Esophagus muscularis mucosa (tissue), 4 donors: ENCODE results near the gene GDA. TPM values are rescaled to one million over a fixed set of nuclear protein-coding genes. Genes with fewer than 3 reads are reported as not detected.

Experiments
- DNase-seq: peaks from one replicate; pipeline ENCODE4 v3.0.0-alpha.2; 2017; ENCODE audit errors: extremely low spot score
- H3K27ac ChIP-seq, 4 donors: fragments of 200-600 bp; sonication (generic); replicated peaks in 1 of 4; 1 replicate in 3 of 4; 2 replicates in 1 of 4; pipeline ENCODE4 v1.5.1; 2016 to 2019; ENCODE audit warnings: mild to moderate bottlenecking in 1 of 4
- H3K27me3 ChIP-seq, 4 donors: fragments of 200-600 bp; sonication (generic); one replicate each; pipeline versions ENCODE4 v1.5.1 to v1.6.0; 2016 to 2019
- H3K36me3 ChIP-seq, 4 donors: fragments of 200-600 bp; sonication (generic); one replicate each; pipeline ENCODE4 v1.5.1; 2016 to 2019
- H3K4me1 ChIP-seq, 4 donors: fragments of 200-600 bp; sonication (generic); one replicate each; pipeline ENCODE4 v1.5.1; 2016 to 2019
- H3K4me3 ChIP-seq, 4 donors: fragments of 200-600 bp; sonication (generic); 1 replicate in 2 of 4; 2 replicates in 2 of 4; pipeline ENCODE4 v1.5.1; 2016 to 2019; ENCODE audit warnings: mild to moderate bottlenecking in 4 of 4, moderate library complexity in 1 of 4
- H3K9me3 ChIP-seq, 4 donors: fragments of 200-600 bp; sonication (generic); 1 replicate in 3 of 4; 2 replicates in 1 of 4; pipeline ENCODE4 v1.5.1; 2016 to 2019
- EP300 ChIP-seq: sonication (generic); formaldehyde crosslinking; IDR thresholded peaks from one replicate; pipeline ENCODE4 v1.6.1; 2017; ENCODE audit warnings: antibody characterized with exemption
- POLR2A ChIP-seq: fragments of 450-650 bp; IDR thresholded peaks from one replicate; pipeline ENCODE4 v1.6.1; 2017; ENCODE audit warnings: antibody characterized with exemption, moderate library complexity, mild to moderate bottlenecking, low read depth
- POLR2AphosphoS5 ChIP-seq, 2 donors: sonication (generic); formaldehyde crosslinking; IDR thresholded peaks; one replicate each; pipeline ENCODE4 v1.6.1; 2017; ENCODE audit warnings: antibody characterized with exemption in 2 of 2
- WGBS: methylation state at CpG from one replicate; pipeline ENCODE4 v1.1.5; 2018; 5-methylcytosine and 5-hydroxymethylcytosine counted together
- intact Hi-C: fragments of 100-400 bp; cut with DNase I; formaldehyde crosslinking; loops from one replicate; pipeline ENCODE4 v1.15.1; 2023
- total RNA-seq, 4 donors: library from RNA; depleted of rRNA; stranded (reverse); fragments of >200 nt; gene quantifications; one replicate each; pipeline versions ENCODE4 v1.1.0 to v1.2.1, GENCODE V29; 2016
- TF ChIP-seq, protein P1 (sequence below), 3 experiments: fragments of 200-600 bp in 2 of 3; fragments of 450-650 bp in 1 of 3; sonication (generic) in 2 of 3; IDR thresholded peaks; one replicate each; pipeline ENCODE4 v1.5.1; 2017 to 2019; ENCODE audit warnings: antibody characterized with exemption in 3 of 3, mild to moderate bottlenecking in 2 of 3, moderate library complexity in 1 of 3

The GDA gene
- total RNA-seq, 4 donors from 2014 or later, result not detected

DNA sequence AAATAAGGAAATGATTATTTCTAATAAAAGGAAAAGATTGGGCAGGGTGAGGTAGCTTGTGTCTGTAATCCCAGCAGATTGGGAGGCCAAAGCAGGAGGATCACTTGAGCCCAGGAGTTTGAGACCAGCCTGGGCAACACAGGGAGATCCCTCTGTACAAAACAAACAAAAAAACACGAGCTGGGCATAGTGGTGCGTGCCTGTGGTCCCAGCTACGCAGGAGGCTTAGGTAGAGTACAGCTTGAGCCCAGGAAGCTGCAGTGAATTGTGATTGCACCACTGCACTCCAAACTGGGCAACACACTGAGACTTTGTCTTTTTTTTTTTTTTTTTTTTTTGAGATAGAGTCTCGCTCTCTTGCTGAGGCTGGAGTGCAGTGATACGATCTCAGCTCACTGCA lies 18.8 kb downstream of the GDA start:
- Histone ChIP-seq H3K4me3 (no peak overlapping the region), H3K27me3 (no peaks in the 10 kb centered on the region), H3K9me3 (no peaks in the 10 kb centered on the region), H3K27ac (no peak overlapping the region), H3K36me3 (no peaks in the 10 kb centered on the region), H3K4me1 (no peaks in the 10 kb centered on the region)
- TF ChIP-seq, protein P1, sequence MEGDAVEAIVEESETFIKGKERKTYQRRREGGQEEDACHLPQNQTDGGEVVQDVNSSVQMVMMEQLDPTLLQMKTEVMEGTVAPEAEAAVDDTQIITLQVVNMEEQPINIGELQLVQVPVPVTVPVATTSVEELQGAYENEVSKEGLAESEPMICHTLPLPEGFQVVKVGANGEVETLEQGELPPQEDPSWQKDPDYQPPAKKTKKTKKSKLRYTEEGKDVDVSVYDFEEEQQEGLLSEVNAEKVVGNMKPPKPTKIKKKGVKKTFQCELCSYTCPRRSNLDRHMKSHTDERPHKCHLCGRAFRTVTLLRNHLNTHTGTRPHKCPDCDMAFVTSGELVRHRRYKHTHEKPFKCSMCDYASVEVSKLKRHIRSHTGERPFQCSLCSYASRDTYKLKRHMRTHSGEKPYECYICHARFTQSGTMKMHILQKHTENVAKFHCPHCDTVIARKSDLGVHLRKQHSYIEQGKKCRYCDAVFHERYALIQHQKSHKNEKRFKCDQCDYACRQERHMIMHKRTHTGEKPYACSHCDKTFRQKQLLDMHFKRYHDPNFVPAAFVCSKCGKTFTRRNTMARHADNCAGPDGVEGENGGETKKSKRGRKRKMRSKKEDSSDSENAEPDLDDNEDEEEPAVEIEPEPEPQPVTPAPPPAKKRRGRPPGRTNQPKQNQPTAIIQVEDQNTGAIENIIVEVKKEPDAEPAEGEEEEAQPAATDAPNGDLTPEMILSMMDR (IDR thresholded peaks at IDR 0.05), result no peak
- TF ChIP-seq POLR2A, result no peak
- intact Hi-C loops, result no loop called here
- WGBS, result 87% methylated on average over 5 of the region's 5 CpGs
- no peak for DNase-seq

DNA sequence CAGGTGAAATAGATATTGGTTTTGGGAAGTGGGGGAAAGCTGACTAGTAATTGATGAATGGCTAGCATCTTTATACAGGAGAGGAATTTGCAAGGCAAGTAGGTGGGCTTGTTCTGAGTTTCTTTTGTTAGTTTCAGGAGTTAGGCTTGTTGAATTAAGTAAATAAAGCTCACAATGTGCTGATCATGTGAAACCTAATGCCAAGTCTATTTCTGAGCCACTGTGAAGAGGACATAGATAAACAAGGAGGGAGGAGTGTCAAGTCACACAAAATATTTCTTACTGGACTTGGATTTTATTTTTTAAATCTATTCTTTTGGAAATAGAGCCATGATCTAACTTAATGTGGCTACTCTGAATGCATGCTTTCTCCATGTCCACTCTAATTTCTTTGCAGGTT lies 19.9 kb downstream of the GDA start:
- no peaks in the 10 kb centered on the region for H3K9me3 ChIP-seq
- TF ChIP-seq EP300, result no peak
- H3K27me3 ChIP-seq, result no peaks in the 10 kb centered on the region
- no peak overlapping the region for H3K4me3 ChIP-seq
- intact Hi-C loops, result no loop called here
- no peak for DNase-seq
- H3K36me3 ChIP-seq, result no peaks in the 10 kb centered on the region
- H3K27ac ChIP-seq, result no peak overlapping the region
- H3K4me1 ChIP-seq, result no peaks in the 10 kb centered on the region

DNA sequence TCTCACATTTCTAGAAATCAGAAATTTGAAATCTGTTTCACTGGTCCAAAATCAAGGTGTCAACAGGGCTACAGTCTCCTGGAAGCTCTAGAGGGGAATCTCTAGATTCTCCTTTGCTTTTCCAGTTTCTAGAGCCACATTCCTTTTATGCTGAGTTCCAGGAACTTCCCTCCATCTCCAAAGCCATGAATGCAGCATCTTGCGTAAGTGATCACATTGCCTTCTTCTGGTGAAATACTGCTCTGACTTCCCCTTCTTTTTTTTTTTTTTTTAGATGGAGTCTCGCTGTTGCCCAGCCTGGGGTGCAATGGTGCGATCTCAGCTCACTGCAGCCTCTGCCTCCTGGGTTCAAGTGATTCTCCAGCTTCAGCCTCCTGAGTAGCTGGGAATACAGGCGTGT lies 23.8 kb downstream of the GDA start:
- intact Hi-C loops, result no loop called here
- no peaks in the 10 kb centered on the region for H3K4me1 ChIP-seq
- no peaks in the 10 kb centered on the region for H3K27me3 ChIP-seq
- DNase-seq, result peak; percentile 14
- no peaks in the 10 kb centered on the region for H3K9me3 ChIP-seq
- H3K27ac ChIP-seq, result no peak overlapping the region
- TF ChIP-seq EP300 (no peak), POLR2A (no peak), POLR2AphosphoS5 (IDR thresholded peaks at IDR 0.05) (no peak)
- TF ChIP-seq, protein P1 (IDR thresholded peaks at IDR 0.05), result no peak
- H3K4me3 ChIP-seq, result no peak overlapping the region
- 96% methylated on average over 3 of the region's 4 CpGs for WGBS
- H3K36me3 ChIP-seq, result no peaks in the 10 kb centered on the region

GRCh38 chr9:72185561-72185960 lies 36.3 kb downstream of the GDA start:
- 57% methylated on average over 2 of the region's 2 CpGs for WGBS
- Histone ChIP-seq H3K27ac (no peak overlapping the region), H3K4me1 (no peaks in the 10 kb centered on the region), H3K4me3 (no peak overlapping the region), H3K27me3 (no peaks in the 10 kb centered on the region), H3K36me3 (no peaks in the 10 kb centered on the region), H3K9me3 (peaks cover 0 to 10% (median 6%) of the 10 kb centered on the region in 4 donors)
- DNase-seq, result peak; percentile 10
- TF ChIP-seq POLR2A, result no peak
- no peak for TF ChIP-seq EP300
- TF ChIP-seq POLR2AphosphoS5 (IDR thresholded peaks at IDR 0.05), result no peak
- TF ChIP-seq, protein P1 (IDR thresholded peaks at IDR 0.05), result no peak
- intact Hi-C loops, result no loop called here

DNA sequence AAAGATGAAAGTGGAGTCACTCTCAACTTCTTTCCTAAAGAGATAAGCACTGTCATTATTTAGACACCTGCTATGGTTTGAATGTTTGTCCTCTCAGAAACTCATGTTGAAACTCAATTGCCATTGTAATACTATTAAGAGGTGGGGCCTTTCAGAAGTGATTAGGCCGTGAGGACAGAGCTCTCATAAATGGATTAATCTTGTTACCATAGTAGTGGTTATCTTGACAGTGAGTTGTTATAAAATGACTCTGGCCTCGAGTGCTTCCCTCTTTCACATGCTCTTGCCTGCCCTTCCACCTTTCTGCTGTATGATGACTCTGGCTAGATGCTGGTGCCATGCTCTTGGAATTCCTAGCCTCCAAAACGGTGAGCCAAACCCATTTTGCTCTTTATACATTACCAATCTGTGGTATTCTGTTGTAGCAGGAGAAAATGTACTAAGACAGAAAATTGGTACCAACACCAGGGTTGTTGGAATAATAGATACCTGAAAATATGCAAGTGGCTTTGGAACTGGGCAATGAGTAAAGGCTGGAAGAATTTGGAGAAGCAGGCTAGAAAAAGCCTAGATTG lies 38.0 kb downstream of the GDA start:
- no peaks in the 10 kb centered on the region for H3K4me1 ChIP-seq
- no peak for TF ChIP-seq EP300
- TF ChIP-seq POLR2A, result no peak
- TF ChIP-seq, protein P1 (IDR thresholded peaks at IDR 0.05), result no peak
- TF ChIP-seq POLR2AphosphoS5 (IDR thresholded peaks at IDR 0.05), result no peak
- no peaks in the 10 kb centered on the region for H3K36me3 ChIP-seq
- 64% methylated on average over 3 of the region's 3 CpGs for WGBS
- intact Hi-C loops, result no loop called here
- H3K27me3 ChIP-seq, result no peaks in the 10 kb centered on the region
- no peak overlapping the region for H3K4me3 ChIP-seq
- peaks cover 0 to 10% (median 6%) of the 10 kb centered on the region in 4 donors for H3K9me3 ChIP-seq
- peak; percentile 66 for DNase-seq
- H3K27ac ChIP-seq, result no peak overlapping the region
